Retinal pigment epithelial cell (primary cell): ENCODE measurements around the gene COP1.

Experiments used
- DNase-seq: peaks from one replicate; pipeline ENCODE4 v3.0.0-alpha.2; 2010; ENCODE audit warnings: low read depth
- H3K4me3 ChIP-seq: 2 replicates; pipeline ENCODE4 v1.5.1; 2011; ENCODE audit warnings: mild to moderate bottlenecking, low read length, control low read depth, moderate library complexity
- TF ChIP-seq, protein P1 (sequence below): conservative IDR thresholded peaks from 2 replicates; pipeline ENCODE4 v1.5.1; 2011; ENCODE audit warnings: low read depth, low read length, control low read depth, inconsistent platforms

The COP1 gene

DNA sequence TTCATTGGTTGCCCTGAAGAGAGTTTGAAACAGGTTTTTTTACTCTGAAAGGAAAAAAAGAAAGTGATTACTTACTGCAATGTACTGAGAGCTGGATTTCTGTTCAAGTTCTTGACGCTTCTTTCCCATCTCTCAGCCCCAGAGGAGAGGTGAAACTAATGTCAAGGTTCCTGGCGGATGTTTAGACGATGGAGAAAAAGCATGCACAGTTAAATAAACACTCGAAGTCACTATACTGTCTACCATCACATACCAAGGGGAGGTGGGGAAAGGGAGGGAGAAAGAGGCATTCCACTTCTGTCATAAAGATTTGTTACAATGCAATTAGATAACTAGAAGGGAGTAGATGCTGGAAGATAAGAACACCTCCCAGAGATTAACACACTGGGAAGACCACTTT is 286.7 kb downstream of the COP1 start:
- H3K4me3 ChIP-seq = no peak overlapping the region
- TF ChIP-seq, protein P1, sequence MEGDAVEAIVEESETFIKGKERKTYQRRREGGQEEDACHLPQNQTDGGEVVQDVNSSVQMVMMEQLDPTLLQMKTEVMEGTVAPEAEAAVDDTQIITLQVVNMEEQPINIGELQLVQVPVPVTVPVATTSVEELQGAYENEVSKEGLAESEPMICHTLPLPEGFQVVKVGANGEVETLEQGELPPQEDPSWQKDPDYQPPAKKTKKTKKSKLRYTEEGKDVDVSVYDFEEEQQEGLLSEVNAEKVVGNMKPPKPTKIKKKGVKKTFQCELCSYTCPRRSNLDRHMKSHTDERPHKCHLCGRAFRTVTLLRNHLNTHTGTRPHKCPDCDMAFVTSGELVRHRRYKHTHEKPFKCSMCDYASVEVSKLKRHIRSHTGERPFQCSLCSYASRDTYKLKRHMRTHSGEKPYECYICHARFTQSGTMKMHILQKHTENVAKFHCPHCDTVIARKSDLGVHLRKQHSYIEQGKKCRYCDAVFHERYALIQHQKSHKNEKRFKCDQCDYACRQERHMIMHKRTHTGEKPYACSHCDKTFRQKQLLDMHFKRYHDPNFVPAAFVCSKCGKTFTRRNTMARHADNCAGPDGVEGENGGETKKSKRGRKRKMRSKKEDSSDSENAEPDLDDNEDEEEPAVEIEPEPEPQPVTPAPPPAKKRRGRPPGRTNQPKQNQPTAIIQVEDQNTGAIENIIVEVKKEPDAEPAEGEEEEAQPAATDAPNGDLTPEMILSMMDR = no peak
- no peak for DNase-seq

DNA sequence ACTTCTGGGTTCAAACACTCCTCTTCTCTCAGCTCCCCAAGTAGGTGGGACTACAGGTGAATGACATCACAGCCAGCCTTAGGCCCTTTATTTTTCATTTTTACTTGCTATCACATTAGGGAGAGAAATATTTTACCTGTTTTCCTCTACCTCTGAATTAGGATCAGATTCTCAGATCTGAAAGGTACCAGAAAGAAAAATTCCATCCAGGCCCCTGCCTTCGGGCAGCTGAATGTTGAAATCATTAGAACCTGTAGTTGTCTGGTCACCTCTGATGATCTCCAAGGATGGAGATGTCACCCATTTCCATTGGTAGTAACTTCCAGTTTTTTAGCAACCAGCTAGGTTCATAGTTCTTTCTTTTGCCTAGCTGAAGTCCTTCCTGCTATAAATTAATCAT is 288.1 kb downstream of the COP1 start:
- TF ChIP-seq, protein P1 = no peak
- H3K4me3 ChIP-seq = no peak overlapping the region
- DNase-seq = no peak

DNA sequence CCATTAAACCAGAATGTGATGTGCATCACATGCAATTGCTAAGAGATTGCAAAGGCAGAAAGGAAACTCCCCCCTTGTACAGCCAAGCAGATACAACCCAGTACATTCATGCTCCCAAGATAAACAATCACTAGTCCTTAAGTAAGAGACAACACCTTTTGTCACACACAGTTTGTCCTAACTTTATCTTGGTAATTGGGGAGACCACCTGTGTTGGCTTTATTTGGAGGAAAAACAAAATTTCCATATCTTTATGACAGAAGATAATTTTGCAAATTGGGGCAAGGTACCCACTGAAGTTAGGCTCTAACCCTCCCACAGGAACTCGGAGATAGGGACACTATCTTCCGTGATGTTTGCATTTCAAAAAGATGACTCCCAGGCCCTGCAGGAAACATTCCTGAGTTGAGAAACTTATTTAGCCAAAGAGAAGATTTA is 288.7 kb downstream of the COP1 start:
- TF ChIP-seq, protein P1 = no peak

DNA sequence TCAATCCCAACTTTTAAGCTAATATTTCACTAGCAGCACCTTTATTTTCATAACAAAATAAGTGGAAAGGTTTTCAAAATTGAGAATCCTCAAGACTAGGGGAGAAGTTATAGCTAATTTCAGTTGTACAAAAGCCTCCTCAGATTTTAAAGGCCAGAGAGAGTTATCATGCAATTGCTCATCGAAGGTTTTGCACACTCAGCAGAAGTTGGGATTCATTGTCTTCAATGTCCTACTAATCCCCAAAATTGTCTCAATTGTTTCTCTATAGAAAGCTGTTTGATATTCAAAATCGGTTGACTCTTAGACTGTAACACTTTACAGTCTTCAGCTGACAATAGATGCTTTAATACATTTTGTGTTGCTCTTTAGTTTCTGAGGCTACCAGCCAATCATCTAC is 293.0 kb downstream of the COP1 start:
- no peak for DNase-seq
- TF ChIP-seq, protein P1 = no peak
- no peak overlapping the region for H3K4me3 ChIP-seq

More for the DNA sequence above, 288.7 kb downstream of the COP1 start:
- DNase-seq = no peak
- no peak overlapping the region for H3K4me3 ChIP-seq

DNA sequence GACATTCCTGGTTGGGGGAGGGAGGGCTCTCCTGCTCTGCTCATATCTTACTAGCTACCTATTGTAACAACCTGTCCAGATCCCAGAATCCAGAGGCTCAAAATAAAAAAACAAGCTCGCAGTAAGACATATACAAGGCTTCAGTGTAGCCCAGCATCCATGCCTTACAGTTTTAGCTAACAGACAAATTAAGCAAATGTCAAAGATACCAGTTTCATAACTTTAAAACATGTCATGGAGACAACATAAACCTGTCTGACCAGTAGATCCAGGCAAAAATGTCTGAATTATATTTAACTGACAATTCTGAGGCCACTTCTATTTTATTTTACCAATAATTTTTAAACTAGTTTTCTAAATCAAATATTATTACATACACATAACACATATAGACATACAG is 295.9 kb downstream of the COP1 start:
- TF ChIP-seq, protein P1 = no peak
- DNase-seq = no peak

DNA sequence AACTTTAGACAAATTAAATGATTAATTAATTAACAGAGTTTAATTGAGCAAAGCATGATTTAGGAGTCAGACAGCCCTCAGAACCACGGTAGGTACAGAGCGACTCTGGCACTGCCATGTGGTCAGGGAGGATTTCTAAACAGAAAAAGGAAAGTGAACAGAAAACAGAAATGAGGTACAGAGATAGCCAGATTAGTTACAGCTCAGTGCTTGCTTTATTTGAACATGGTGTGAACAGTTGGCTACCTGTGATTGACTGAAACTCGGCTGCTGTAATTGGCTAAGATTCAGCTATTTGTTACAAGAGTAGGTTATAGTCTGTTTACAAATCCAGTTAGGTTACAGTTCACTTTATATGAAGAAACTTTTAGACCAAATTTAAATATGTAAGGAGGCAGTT is 300.7 kb downstream of the COP1 start:
- TF ChIP-seq, protein P1 = no peak
- no peak overlapping the region for H3K4me3 ChIP-seq
- DNase-seq = no peak

More for the DNA sequence above, 295.9 kb downstream of the COP1 start:
- H3K4me3 ChIP-seq = no peak overlapping the region

DNA sequence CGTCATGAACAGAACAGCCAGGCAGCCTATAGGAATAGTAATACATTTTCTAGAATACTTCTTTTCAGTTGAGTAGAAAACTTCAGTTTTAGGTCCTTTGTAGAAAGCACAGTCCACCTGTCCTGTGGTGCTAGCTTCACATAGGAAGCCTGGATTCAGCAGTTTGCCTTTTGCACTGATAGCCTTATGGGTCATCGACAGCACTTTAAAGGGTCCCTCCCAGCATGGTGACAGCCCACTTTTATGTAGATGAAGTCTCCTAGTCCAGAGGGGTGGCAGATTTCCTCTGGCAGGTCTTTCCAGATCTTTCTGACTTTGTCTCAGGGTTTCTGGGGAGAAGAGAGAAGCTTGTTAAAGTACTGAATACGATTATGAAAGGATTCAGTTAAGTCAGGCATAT is 302.3 kb downstream of the COP1 start:
- no peak overlapping the region for H3K4me3 ChIP-seq
- TF ChIP-seq, protein P1 = no peak
- DNase-seq = no peak
